Stomach (tissue), 9 donors: ENCODE data around the gene NOD2. TPM values are rescaled to one million over a fixed set of nuclear protein-coding genes. Genes with fewer than 3 reads are reported as not detected.

Source experiments
- DNase-seq, 2 donors: peaks; one replicate each; pipeline versions ENCODE4 v3.0.0 to v3.0.0-alpha.2; 2013 to 2019
- H3K27ac ChIP-seq, 5 donors: fragments of 200-600 bp in 4 of 5; sonication (generic) in 4 of 5; one replicate each; pipeline ENCODE4 v1.5.1; 2013 to 2019; ENCODE audit warnings: mild to moderate bottlenecking in 1 of 5, moderate library complexity in 1 of 5
- H3K27me3 ChIP-seq, 3 donors: fragments of 200-600 bp; sonication (generic); one replicate each; pipeline ENCODE4 v1.5.1; 2017 to 2019; ENCODE audit warnings: mixed run types in 1 of 3
- H3K36me3 ChIP-seq, 4 donors: fragments of 200-600 bp; sonication (generic); 1 replicate in 3 of 4; 2 replicates in 1 of 4; pipeline ENCODE4 v1.5.1; 2016 to 2019
- H3K4me1 ChIP-seq, 4 donors: fragments of 200-600 bp; sonication (generic); one replicate each; pipeline ENCODE4 v1.5.1; 2016 to 2019
- H3K4me3 ChIP-seq, 4 donors: fragments of 200-600 bp; sonication (generic) in 3 of 4; one replicate each; pipeline ENCODE4 v1.5.1; 2016 to 2019; ENCODE audit warnings: mild to moderate bottlenecking in 1 of 4
- H3K9me3 ChIP-seq, 4 donors: fragments of 200-600 bp; sonication (generic); one replicate each; pipeline ENCODE4 v1.5.1; 2016 to 2019
- EP300 ChIP-seq: sonication (generic); formaldehyde crosslinking; IDR thresholded peaks from one replicate; pipeline ENCODE4 v1.6.1; 2017; ENCODE audit warnings: antibody characterized with exemption
- POLR2A ChIP-seq, 4 donors: fragments of 450-650 bp; IDR thresholded peaks; one replicate each; pipeline ENCODE4 v1.6.1; 2016; ENCODE audit warnings: antibody characterized with exemption in 4 of 4, control low read depth in 2 of 4, mild to moderate bottlenecking in 1 of 4, moderate library complexity in 1 of 4
- POLR2AphosphoS5 ChIP-seq, 3 donors: sonication (generic); formaldehyde crosslinking; IDR thresholded peaks; one replicate each; pipeline ENCODE4 v1.6.1; 2016; ENCODE audit warnings: antibody characterized with exemption in 3 of 3
- WGBS, 5 donors: extraction: QIAGEN DNeasy Blood & Tissue Kit in 3 of 5; methylation state at CpG; one replicate each; pipeline versions ENCODE4 v1.1.5 to v1.1.7; 2013 to 2018; 5-methylcytosine and 5-hydroxymethylcytosine counted together
- intact Hi-C: fragments of 100-400 bp; cut with DNase I; formaldehyde crosslinking; loops from one replicate; pipeline ENCODE4 v1.15.1; 2023; ENCODE audit warnings: low total_unique reads
- polyA plus RNA-seq, 3 donors: library from polyadenylated mRNA; stranded (reverse); fragments of 200-250 nt; gene quantifications; one replicate each; pipeline ENCODE4 v1.2.3, GENCODE V29; 2013
- total RNA-seq, 5 donors: library from RNA; depleted of rRNA; stranded (reverse); fragments of >200 nt; gene quantifications; one replicate each; pipeline versions ENCODE4 v1.1.0 to v1.2.3, GENCODE V29; 2014 to 2016
- TF ChIP-seq, protein P1 (sequence below), 7 experiments: fragments of 450-650 bp in 4 of 7; fragments of 200-600 bp in 3 of 7; sonication (generic) in 3 of 7; IDR thresholded peaks; one replicate each; pipeline ENCODE4 v1.5.1; 2016 to 2019; ENCODE audit warnings: antibody characterized with exemption in 7 of 7, control low read depth in 2 of 7, mild to moderate bottlenecking in 1 of 7
- donor health status: healthy with polysubstance abuse.
- donor health status: Bipolar disorder and iron deficiency.
- donor health status: healthy.

Gene NOD2
- total and polyA plus RNA-seq, 8 donors: 0.56 to 6.2 (median 2.3) TPM; not detected in 1

DNA sequence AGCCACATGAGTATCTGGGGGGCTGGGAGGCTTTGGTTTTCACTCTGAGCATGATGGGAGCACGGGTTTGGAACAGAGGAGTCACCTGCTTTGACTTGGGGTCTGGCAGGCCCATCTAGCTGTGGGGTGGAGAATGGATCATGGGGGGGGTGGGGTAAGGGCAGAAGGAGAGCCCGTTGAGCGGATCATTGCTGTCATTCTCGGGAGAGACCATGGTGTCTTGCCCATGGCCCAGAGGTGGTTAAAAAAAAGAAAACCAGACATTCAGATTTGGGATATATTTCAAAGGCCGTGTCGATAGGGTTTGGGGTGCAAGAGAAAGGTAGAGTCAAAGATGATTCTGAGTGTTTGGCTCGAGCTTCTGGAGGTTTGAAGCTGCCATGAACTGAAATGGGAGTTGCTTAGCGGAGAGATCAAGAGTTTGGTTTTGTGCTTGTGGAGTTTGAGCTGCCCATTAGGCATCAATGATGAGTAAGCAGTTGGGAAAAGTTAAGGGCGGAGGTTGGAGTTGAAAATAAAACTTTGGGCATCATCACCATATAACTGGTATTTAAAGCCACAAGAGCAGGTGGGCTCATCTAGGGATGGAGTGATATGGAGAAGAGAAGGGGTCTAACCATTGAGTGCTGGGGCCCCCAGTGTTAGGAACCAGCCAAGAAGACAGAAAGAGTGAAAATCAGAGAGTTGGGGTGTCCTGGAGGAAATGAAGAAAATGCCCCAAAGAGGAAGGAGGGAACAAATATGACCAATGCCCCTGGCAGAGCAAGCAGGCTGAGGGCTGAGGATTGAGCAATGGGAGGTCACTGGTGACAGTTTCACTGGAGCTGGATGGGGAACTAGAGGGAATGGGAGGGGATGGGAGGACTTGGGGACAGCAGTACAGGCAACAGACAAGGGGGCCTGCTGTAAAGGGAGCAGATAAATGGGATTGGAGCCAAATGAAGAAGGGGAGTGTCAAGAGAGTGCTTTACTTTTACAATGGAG, 1.9 kb downstream of the NOD2 start:
- H3K27me3 ChIP-seq: no peaks in the 10 kb centered on the region
- H3K27ac ChIP-seq: peak overlapping the region in 4 of 5 donors; percentile 20 to 72 (median 56)
- H3K36me3 ChIP-seq: no peaks in the 10 kb centered on the region
- H3K4me3 ChIP-seq: no peak overlapping the region
- 93 to 97% (median 94%) methylated on average over 9 of the region's 9 CpGs for WGBS, 5 donors
- intact Hi-C loops: no loop called here
- peaks cover 22 to 59% (median 39%) of the 10 kb centered on the region in 4 donors for H3K4me1 ChIP-seq
- no peaks in the 10 kb centered on the region for H3K9me3 ChIP-seq
- TF ChIP-seq, protein P1, sequence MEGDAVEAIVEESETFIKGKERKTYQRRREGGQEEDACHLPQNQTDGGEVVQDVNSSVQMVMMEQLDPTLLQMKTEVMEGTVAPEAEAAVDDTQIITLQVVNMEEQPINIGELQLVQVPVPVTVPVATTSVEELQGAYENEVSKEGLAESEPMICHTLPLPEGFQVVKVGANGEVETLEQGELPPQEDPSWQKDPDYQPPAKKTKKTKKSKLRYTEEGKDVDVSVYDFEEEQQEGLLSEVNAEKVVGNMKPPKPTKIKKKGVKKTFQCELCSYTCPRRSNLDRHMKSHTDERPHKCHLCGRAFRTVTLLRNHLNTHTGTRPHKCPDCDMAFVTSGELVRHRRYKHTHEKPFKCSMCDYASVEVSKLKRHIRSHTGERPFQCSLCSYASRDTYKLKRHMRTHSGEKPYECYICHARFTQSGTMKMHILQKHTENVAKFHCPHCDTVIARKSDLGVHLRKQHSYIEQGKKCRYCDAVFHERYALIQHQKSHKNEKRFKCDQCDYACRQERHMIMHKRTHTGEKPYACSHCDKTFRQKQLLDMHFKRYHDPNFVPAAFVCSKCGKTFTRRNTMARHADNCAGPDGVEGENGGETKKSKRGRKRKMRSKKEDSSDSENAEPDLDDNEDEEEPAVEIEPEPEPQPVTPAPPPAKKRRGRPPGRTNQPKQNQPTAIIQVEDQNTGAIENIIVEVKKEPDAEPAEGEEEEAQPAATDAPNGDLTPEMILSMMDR (IDR thresholded peaks at IDR 0.05): no peak
- no peak for TF ChIP-seq POLR2A (IDR thresholded peaks at IDR 0.05)
- DNase-seq: no peak

DNA sequence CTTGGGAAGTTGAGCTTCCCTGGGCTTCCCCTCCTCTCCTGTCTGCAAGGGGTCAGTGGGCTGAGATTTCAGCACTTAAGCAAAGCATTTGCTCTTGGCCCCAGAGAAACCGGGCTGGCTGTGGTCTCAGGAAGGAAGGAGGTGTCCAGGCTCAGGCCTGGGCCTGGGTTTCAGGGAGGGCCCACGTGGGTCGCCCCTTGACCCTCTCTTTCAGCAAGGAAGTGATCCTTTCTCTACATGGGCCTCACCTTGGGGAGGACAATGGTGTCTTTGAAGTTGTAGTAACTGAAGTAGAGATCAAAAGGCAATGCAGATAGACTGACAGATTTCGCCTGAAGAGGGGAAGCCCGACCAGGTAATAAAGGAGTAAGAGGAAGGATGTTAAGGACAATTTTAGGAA, 2.7 kb downstream of the NOD2 start:
- Histone ChIP-seq H3K27me3 (no peaks in the 10 kb centered on the region), H3K9me3 (no peaks in the 10 kb centered on the region), H3K36me3 (no peaks in the 10 kb centered on the region), H3K4me3 (no peak overlapping the region), H3K4me1 (peaks cover 22 to 59% (median 39%) of the 10 kb centered on the region in 4 donors), H3K27ac (peak overlapping the region in 4 of 5 donors; percentile 20 to 72 (median 56))
- 55 to 67% (median 62%) methylated on average over 5 of the region's 5 CpGs for WGBS, 5 donors
- TF ChIP-seq, protein P1 (IDR thresholded peaks at IDR 0.05): no peak
- TF ChIP-seq POLR2AphosphoS5 (IDR thresholded peaks at IDR 0.05) (no peak), EP300 (no peak), POLR2A (IDR thresholded peaks at IDR 0.05) (no peak)
- no peak for DNase-seq
- intact Hi-C loops: no loop called here

DNA sequence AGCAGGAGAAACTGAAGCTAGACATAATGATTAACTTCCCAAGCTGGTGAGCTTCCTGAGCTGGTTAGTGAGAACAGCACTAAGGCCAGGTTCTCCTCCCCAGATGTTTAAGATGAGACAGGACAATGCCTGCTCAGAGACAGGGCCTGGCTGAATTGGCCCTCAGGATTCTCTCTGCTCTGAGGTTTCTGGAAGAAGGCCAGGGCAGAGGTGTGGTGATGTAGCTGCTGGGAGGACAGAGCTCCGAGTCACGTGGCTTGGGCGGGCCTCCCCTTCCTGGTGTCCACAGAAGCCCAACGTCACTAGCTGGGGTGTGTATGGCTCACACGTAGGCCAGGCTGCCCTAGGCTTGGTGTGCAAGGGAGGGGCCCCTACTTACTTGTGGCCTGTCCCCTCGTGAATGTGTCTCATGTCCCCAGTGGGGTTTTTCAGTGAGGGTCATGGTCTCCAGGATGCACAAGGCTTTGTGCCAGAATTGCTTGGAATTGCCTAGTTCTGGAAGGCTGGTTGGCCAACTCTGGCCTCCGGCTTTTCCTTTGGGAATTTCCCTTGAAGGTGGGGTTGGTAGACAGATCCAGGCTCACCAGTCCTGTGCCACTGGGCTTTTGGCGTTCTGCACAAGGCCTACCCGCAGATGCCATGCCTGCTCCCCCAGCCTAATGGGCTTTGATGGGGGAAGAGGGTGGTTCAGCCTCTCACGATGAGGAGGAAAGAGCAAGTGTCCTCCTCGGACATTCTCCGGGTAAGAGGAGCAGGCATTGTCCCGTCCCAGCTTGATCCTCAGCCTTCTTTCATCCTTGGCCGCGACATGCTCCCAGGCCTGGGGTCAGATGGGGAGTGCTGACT, 3.4 kb downstream of the NOD2 start:
- intact Hi-C loops: no loop called here
- TF ChIP-seq EP300 (no peak), POLR2AphosphoS5 (IDR thresholded peaks at IDR 0.05) (peak in 2 of 3 donors; percentile 14 to 31)
- H3K9me3 ChIP-seq: no peaks in the 10 kb centered on the region
- peak; percentile 77 to 88 for DNase-seq
- H3K27ac ChIP-seq: peak overlapping the region in 4 of 5 donors; percentile 20 to 75 (median 72)
- no peaks in the 10 kb centered on the region for H3K27me3 ChIP-seq
- WGBS, 5 donors: 56 to 70% (median 67%) methylated on average over 12 to 15 of the region's 15 CpGs
- H3K4me3 ChIP-seq: peak overlapping the region in 1 of 4 donors; percentile 47
- H3K4me1 ChIP-seq: peaks cover 22 to 59% (median 39%) of the 10 kb centered on the region in 4 donors
- no peaks in the 10 kb centered on the region for H3K36me3 ChIP-seq

DNA sequence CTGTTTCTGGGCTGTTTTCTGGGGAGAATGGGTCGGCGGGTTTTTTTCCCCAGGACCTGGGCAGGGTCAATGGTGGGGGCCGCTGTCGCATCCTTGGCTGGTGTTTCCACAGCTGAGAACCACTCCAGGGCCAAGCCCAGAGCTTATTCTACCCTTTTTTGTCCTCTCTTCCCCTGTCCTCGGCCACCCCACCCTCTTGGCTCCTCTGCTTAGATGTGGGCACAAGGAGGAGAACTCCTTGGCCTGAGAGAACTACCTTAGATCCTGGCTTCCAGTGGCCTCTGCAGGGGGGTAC, 4.0 kb downstream of the NOD2 start:
- H3K27me3 ChIP-seq: no peaks in the 10 kb centered on the region
- H3K36me3 ChIP-seq: no peaks in the 10 kb centered on the region
- intact Hi-C loops: no loop called here
- peak overlapping the region in 3 of 4 donors; percentile 33 to 47 (median 38) for H3K4me3 ChIP-seq
- H3K27ac ChIP-seq: peak overlapping the region in 4 of 5 donors; percentile 52 to 75 (median 72)
- DNase-seq: no peak
- TF ChIP-seq POLR2A (IDR thresholded peaks at IDR 0.05) (no peak), POLR2AphosphoS5 (IDR thresholded peaks at IDR 0.05) (no peak)
- no peaks in the 10 kb centered on the region for H3K9me3 ChIP-seq
- peaks cover 22 to 59% (median 39%) of the 10 kb centered on the region in 4 donors for H3K4me1 ChIP-seq
- WGBS, 5 donors: 95 to 100% (median 96%) methylated on average over 3 to 5 of the region's 5 CpGs
